ENCODE results near the gene PSAP. TPM values are rescaled to one million over a fixed set of nuclear protein-coding genes. Genes with fewer than 3 reads are reported as not detected.

Gene PSAP
- polyA plus RNA-seq, 4 donors: 762 to 944 (median 856) TPM

DNA sequence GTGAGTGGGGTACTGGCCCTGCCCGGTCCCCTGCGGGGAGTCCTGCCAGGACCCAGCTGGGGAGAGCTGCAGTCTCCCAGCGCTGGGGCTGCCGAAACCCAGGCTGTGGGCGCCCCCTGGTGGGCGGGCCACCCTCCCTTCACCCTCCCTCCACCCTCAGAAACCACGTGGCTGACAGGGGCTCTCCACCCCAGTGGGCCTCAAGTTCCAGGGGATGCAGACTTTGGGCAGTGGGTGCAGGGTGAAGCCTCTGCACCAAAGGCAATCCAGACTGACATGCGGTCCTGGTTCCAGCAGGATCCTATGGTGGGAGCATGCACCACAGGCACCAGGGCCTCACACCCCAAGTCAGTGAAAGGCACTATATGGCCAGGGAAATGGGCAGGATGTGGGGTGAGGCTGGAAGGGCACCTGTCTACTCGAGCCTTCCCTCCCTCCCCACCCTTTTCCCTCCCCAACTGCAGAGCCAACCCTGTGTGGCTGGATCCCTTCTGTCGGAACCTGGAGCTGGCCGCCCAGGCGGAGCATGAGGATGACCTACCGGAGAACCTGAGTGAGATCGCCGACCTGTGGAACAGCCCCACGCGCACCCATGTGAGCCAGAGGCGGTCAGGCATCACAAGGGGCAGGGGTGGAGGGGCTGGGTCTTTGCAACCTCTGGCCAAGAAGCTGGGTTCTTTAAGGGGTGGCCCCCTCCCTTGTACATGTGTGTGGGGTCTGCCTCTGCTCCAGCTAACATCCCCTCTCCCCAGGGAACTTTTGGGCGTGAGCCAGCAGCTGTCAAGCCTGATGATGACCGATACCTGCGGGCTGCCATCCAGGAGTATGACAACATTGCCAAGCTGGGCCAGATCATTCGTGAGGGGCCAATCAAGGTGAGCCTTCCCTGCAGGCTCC, 38.8 kb downstream of the PSAP start:
- no peak for DNase-seq (ENCODE audit: low read depth in 4 of 4, low spot score in 2 of 4)

DNA sequence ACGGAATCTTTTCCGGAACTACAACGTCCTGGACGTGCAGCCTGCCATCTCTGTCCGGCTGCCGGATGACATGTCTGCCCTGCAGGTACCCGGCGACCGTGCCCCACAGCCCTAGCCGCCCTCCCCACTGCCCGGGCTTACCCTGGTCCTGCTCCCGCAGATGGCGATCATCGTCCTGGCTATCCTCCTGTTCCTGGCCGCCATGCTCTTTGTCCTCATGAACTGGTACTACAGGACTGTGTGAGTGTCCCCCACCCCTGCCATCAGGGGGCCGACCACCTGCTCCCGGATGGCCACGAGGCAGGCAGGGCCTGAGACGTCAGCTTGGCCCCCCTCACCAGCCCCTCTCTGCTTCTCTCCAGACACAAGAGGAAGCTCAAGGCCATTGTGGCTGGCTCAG, 39.7 kb downstream of the PSAP start:
- DNase-seq (ENCODE audit: low read depth in 4 of 4, low spot score in 2 of 4): no peak

DNA sequence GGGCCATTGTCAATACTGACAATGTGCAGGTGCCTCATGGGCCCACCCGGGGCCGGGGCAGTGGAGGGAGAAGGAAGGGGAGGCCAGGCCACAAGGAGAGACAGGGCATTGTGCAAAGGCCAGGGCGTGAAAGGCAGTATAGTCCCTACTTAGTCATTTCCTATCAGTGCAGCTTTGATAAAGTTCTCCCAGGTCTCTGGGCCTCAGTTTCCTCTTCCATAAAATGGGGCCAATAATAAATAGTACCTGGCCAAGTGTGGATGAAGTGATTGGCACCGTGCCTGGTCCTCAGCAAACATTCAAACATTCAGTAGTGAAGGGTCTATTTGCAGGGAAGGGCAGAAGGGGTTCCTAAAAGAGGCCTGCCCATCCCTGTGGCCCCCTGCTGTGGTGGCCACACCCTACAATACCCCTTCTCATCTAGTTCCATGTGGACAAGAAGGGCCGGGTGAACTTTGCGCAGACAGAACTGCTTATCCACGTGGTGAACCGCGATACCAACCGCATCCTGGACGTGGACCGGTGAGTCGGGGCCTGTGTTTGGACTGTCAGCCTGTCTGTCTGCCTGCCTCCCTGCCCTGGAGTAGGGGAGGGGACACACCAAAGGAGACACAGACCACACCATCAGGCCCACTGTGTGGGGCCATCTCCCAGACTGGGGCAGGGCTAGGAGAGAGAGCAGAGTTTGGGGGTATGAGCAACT, 40.9 kb downstream of the PSAP start:
- no peak for DNase-seq (ENCODE audit: low read depth in 4 of 4, low spot score in 2 of 4)

DNA sequence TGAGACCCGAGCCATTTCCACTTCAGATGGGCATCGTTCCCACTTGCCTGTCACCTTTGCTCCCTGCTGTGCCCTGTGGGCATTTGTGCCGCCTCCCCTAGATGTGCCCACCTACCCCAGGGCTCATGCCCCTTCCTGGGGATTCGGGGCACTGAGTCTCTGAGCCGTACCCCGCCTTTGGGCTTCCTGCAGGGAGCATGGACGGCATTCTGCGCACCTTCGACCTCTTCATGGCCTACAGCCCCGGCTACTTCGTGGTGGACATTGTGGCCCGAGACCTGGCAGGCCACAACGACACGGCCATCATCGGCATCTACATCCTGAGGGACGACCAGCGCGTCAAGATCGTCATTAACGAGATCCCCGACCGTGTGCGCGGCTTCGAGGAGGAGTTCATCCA, 41.4 kb downstream of the PSAP start:
- DNase-seq (ENCODE audit: low read depth in 4 of 4, low spot score in 2 of 4): no peak

DNA sequence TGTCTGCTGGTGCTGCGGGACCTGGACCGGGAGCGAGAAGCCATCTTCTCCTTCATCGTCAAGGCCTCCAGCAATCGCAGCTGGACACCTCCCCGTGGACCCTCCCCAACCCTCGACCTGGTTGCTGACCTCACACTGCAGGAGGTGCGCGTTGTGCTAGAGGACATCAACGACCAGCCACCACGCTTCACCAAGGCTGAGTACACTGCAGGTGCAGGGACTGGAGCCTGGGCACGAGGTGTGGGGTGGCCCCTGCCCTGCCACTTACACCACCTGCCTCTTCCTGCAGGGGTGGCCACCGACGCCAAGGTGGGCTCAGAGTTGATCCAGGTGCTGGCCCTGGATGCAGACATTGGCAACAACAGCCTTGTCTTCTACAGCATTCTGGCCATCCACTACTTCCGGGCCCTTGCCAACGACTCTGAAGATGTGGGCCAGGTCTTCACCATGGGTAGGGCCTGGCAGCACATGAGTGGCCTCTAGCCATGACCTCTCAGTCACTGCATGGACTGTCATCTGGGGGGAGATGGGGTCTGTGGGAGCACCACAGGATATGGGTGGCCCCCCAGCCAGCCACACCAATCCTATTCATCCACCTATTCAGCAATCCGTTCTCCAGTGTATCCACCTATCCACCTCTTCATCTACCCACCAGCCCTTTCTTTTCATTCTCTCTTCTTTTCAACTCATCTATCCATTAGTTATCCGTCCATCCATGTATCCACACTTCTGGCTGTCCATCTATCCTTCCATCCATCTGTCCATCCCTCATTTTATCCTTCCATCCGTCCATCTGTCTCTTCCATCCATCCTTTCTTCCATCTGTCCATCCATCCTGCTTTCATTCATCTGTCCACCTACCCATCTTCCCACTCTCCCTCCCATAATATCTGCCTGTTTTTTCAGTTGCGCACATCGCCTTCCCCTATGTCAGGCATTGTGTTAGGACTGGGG, 43.2 kb downstream of the PSAP start:
- DNase-seq (ENCODE audit: low read depth in 4 of 4, low spot score in 2 of 4): no peak

DNA sequence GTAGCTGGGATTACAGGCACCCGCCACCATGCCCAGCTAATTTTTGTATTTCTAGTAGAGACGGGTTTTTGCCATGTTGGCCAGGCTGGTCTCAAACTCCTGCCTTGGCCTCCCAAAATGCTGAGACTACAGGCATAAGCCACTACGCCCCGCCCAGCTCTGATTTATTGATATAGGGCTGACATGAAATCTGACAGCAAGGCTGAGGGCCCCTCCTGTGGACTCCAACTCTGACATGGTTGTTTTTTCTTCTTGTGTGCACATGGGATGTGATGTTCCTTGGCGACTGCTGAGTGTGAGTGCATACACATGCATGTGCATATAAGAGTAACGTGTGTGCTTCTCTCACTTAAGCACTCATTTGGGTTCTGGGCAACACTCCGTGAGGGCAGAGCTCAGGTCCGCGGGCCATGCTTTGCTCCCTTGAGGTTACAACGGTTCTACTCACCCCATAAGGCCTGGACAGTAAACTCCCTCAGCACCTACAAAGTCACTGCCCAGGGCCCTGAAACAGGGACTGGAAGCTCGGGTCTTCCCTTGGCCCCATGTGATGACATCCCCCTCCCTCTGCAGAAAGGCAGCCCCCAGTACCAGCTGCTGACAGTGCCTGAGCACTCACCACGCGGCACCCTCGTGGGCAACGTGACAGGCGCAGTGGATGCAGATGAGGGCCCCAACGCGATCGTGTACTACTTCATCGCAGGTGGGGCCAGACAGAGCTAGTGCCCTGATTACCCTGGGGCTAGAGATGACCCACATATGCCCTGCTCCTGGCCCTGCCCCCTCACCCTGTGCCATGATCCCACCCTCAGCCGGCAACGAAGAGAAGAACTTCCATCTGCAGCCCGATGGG, 44.1 kb downstream of the PSAP start:
- no peak for DNase-seq (ENCODE audit: low read depth in 4 of 4, low spot score in 2 of 4)

DNA sequence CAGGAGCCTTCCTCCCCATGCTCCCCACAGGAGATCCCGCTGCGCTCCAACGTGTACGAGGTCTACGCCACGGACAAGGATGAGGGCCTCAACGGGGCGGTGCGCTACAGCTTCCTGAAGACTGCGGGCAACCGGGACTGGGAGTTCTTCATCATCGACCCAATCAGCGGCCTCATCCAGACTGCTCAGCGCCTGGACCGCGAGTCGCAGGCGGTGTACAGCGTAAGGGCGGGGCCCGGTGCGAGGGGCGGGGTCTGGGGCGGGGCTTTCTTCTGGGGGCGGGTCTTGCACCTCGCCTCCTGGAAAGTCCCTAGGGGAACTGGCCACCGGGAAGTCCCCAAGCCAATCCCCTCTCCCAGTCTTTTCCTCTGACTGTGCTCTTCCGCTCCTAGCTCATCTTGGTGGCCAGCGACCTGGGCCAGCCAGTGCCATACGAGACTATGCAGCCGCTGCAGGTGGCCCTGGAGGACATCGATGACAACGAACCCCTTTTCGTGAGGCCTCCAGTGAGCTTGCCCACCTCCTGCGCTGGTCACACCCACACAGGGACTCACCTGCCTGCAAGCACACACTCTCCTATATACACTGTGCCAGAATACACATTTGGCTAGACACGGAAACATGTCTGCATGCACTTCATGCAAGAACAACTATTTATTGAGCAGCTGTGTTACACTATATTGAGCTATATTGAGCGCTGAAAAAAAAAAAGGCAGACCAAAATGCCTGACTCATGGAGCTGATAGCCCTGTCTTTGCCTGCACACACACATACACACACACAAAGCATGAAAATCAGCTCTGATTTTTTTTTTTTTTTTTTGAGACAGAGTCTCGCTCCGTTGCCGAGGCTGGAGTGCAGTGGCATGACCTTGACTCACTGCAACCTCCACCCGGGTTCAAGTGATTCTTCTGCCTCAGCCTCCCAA, 45.0 kb downstream of the PSAP start:
- DNase-seq (ENCODE audit: low read depth in 4 of 4, low spot score in 2 of 4): no peak

DNA sequence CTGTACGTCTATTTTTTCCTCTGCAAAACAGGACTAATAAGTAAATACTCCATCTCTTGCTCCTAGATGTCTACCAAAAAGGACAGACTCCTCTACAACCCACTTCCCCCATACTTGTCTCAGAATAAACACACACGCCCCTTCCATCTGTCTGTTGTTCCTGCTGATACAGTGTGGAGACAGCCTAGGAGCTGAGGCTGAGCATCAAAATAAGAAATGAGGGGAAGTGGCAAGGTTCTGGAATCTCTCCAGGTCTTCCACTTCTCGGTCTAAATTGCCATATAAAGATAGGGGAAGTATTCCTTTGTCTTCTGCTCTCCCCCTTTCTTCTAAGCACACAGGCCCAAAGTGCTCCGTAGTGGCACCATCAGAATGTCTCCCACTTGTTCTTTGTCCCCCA, 47.0 kb downstream of the PSAP start:
- DNase-seq (ENCODE audit: low read depth in 4 of 4, low spot score in 2 of 4): no peak

DNA sequence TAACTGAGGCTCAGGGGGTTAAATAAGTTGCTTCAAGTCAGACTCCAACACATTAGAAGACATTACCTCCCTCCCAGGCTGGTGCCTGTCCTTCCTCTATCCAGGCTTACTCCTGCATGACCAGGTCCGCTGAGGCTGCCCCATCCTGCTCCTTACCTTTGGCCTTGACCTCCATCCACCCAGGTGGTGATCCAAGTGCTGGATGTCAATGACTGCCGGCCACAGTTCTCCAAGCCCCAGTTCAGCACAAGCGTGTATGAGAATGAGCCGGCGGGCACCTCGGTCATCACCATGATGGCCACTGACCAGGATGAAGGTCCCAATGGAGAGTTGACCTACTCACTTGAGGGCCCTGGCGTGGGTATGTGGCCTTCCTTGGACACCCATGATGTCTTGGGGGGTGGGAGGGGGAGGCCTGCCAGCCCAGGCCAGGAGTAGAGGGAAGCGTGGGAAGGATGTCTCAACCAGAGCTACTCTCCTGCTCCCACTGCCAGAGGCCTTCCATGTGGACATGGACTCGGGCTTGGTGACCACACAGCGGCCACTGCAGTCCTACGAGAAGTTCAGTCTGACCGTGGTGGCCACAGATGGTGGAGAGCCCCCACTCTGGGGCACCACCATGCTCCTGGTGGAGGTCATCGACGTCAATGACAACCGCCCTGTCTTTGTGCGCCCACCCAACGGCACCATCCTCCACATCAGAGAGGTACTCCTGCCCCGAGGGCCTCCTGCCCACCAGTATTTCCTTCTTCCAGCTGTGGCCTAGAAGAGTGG, 48.1 kb downstream of the PSAP start:
- no peak for DNase-seq (ENCODE audit: low read depth in 4 of 4, low spot score in 2 of 4)

DNA sequence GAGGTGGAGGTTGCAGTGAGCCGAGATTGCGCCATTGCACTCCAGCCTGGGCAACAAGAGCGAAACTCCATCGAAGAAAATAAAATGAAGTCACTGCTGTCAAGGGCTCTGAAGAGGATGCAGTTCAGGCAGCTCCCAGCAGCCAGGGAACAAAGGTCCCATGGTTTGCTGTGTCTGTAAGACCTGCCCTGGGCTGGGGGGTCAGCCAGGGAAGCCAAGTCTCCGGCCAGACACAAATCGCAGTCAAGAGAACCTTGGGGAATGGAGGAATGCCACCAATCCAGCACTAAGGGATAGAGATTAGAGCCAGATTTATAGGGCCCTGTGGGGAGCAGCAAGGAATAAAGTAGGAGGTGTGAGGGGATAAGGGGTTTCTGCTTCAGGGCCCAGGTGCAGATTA, 48.8 kb downstream of the PSAP start:
- no peak for DNase-seq (ENCODE audit: low read depth in 4 of 4, low spot score in 2 of 4)

DNA sequence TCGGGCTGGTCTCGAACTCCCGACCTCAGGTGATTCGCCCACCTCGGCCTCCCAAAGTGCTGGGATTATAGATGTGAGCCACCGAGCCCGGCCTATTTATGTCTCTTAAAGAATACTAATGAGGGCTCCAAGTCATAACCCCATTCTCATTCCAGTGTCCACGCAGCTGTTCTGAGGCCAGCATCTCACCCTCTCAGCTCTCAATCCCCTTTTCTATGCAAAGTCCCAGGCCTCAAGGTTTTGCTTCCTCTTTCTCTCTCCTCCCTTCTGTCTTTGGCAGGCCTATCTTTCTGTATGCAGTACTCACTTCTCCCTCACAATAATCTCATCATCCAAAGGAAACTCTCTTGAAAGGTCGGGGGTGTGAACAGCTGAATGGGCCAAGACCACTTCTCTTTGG, 49.7 kb downstream of the PSAP start:
- DNase-seq (ENCODE audit: low read depth in 4 of 4, low spot score in 2 of 4): no peak

DNA sequence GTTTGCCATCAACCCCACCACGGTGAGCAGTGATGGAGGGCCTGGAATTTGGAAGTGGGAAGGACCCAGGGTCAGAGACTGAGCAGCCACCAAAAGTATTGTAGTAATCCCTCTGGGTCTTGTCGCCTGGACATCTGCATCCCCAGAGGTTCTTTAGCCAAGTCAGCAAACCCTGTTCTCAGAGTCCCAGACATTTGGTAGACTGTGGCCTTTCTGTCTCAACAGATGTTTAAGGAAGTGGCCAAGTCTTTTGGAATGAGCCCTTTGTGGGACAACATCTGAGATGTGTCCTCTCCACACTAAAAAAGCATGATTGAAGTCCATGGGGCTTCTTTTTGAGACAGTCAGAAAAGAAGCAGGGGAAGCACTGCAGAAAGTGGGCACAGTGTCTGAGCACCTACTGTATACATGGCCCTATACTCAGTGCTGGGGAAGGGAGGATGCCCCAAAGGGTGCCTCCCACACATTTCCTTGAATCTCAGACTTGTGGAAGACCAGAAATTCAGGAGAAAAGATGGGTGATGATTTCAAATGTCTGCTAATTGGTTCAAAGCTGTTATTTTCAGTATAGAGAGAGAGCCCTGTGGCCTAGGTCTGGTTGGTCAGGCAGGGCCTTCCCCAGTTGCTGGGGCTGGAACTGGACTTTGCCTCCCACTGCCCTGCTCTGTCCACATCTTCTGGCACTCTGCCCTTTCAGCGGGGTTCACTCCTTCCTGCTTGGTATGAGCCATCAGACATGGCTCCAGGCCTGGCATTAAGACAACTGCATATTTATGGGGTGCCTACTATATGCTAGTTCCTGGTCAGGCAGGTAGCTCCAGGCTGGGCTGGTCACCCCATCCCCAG, 51.2 kb downstream of the PSAP start:
- no peak for DNase-seq (ENCODE audit: low read depth in 4 of 4, low spot score in 2 of 4)

DNA sequence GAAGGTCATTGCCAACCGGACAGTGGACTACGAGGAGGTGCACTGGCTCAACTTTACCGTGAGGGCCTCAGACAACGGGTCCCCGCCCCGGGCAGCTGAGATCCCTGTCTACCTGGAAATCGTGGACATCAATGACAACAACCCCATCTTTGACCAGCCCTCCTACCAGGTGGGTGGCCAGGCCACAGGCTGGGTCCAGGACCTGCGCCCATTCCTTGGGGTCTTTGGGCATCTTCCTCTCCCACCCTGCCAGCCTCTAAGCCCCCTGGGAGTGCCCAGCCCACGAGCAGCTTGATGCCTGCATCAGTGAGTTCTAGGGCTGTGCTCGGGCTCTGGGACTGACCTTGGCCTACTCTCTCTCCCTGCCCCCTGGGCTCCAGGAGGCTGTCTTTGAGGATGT, 51.9 kb downstream of the PSAP start:
- no peak for DNase-seq (ENCODE audit: low read depth in 4 of 4, low spot score in 2 of 4)

DNA sequence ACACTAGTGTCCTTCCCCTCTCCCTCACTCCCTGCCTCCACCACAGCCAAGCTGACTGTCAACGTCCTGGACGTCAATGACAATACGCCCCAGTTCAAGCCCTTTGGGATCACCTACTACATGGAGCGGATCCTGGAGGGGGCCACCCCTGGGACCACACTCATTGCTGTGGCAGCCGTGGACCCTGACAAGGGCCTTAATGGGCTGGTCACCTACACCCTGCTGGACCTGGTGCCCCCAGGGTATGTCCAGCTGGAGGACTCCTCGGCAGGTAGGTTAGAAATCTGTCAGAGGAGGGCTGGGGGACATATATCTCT, 52.8 kb downstream of the PSAP start:
- DNase-seq (ENCODE audit: low read depth in 4 of 4, low spot score in 2 of 4): no peak

DNA sequence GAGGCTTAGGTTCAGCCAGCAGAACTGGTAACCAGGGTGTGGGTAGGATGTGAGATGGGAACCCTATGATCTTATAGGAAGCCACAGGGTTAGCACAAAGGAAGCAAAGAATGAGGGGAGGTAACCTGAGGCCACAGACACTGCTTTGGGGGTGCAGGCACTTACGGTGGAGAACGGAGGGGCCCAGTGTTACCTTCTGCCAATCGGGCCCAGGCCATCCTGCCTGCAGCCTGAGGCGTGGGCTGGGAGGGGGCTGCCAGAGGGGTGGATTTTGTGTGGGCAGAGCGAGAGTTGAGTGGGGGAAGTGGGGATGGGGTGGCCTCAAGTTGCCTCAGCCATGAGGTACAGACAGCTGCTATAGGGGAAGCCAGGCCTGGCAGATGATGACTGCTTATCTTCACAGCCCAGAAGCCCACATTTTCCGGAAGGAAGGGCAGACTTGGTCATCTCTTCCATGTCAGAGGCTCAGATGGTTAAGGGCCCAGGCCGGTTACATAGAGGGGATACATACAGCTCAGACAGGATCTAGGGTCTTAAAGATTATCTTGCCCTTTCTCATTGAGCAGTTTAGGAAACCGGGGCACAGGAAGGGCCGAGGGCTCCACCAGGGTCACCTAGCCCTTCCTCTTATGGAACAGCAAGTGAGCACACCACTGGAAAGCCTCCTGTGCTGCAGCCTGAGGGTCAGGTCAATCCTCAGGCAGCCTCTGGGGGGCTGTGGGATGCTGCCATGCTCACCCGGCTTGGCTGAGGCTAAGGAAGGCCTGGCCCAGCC, 53.3 kb downstream of the PSAP start:
- DNase-seq (ENCODE audit: low read depth in 4 of 4, low spot score in 2 of 4): no peak

DNA sequence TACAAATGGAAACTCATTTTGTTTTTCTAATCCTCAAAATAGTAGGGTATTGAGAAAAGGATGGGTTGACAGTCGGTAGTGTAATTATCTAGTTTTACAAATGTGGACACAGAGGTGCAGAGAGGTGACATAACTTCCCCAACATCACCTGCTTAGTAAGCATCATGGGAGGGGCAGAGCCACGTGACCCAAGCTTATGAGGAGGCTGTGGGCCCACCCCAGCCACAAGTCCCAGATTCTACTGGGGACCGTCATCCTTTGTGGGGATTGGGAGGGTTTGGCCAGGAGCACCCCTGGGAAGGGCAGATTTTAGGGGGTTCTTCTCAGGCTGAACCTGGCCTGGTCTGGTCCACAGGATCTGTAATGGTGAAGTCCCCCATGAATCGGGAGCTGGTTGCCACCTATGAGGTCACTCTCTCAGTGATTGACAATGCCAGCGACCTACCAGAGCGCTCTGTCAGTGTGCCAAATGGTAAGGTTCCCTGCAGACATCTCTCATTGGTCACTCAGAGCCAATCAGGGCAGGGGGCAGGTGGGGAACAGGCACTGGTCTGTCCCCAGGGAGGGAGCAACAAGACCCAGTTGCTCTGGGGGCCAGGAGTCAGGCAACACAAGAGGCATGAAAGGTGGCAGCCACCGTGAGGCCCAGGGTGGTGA, 54.2 kb downstream of the PSAP start:
- DNase-seq (ENCODE audit: low read depth in 4 of 4, low spot score in 2 of 4): no peak
